Left forelimb (tissue), 1 donor: ENCODE results near the gene LRP2BP.
"Not testable (repeated sequence)": the region's sequence is repeated elsewhere in the genome, so short reads cannot be mapped to it uniquely, and the experiment has no call there.

ENCODE experiments used
- DNase-seq: peaks from one replicate; pipeline ENCODE4 v3.0.0-alpha.2; 2018; ENCODE audit warnings: low spot score

Gene LRP2BP

DNA sequence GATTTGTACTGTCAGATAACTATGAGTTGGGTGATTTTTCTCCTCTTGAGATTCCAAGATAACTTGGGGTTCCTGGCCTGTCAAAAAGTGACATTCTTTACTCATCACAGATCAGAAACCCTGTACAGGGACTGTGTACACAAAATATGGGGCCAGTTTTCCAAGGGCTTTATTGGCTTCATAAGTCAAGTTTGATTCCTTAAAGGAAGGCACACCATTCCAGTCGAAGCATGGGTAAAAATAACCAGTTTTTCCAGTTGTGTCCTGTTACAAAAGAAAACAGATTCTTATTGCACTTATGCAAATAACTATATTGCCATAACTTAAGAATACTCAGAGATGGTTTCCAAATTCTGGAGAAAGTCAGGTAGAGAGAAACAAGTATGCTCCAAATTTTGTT lies 70.0 kb downstream of the LRP2BP start:
- not testable (repeated sequence) for DNase-seq

DNA sequence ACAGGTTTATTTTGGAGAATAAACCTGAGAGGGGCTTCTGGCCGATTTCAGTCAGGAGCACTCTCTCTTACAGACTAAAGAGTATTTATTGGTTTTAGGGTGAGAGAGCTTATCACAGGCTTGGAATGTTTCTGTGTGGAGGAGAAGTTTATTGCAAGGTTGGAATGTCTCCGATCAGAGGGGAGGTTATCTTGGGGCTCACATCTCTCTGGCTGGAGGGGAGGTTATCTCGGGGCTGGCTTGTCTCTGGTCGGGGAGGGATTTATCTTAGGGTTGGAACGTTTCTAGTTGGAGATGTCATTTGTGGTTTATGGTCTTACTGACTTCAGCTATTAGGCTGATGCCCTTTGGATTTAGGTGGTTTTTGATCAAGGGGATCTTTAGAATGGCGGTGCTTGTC lies 71.4 kb downstream of the LRP2BP start:
- not testable (repeated sequence) for DNase-seq

- DNase-seq, result no peak
These were observed 72.1 kb downstream of the LRP2BP start for GRCh38 chr4:185323606-185324005.

DNA sequence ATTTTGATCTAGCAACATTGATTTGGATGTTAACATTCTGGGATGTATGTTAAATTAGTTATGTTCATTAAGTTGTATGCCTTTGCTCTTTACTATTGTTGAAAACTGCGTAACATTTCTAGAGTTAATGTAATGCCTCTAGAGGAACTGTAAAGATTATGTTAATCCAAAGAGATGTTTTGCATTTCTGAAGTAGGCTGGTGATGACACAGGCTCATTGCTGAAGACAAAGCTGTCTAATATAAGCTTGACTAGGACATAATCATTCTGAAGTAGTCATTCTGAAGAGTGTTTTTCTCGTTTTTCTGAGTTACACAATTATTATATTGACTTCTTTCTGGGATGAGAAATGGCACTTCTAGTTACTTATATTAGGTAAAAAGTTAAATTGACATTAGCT lies 72.9 kb downstream of the LRP2BP start:
- no peak for DNase-seq

GRCh38 chr4:185318679-185319078 lies 77.0 kb downstream of the LRP2BP start:
- DNase-seq, result no peak

DNA sequence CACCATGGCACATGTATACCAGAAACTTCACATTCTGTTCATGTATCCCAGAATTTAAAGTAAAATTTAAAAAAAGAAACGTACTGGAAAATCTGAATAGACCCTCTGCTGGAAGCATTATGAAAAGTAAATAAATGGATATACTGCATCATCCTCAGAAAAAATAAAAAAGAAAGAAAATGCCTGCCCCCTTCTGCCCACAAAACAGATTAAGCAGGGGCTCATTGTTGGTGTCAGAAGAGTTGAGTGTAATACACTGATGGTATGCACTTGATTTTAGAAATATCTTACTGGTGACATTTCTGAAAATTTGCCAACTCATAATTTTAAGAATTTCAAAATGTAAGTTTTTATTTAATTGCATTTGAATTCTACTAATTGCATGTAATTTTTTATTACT lies 77.8 kb downstream of the LRP2BP start:
- DNase-seq, result no peak

DNA sequence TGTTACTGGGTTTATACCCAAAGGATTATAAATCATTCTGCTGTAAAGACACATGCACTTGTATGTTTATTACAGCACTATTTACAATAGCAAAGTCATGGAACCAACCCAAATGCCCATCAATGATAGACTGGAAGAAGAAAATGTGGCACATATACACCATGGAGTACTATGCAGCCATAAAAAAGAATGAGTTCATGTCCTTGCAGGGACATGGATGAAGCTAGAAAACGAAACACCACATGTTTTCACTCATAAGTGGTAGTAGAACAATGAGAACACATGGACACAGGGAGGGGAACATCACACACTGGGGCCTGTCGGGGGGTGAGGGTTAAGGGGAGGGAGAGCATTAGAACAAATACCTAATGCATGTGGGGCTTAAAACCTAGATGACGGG lies 78.3 kb downstream of the LRP2BP start:
- DNase-seq, result not testable (repeated sequence)
